GM21825 (cell line): ENCODE results near the gene NAPA.

Experiments
- ATAC-seq: cut with Tn5 transposase; IDR thresholded peaks from one replicate; pipeline ENCODE4 v1.9.1; 2021; ENCODE audit warnings: mild to moderate bottlenecking, moderate library complexity; ENCODE audit not compliant: unreplicated experiment

The NAPA gene

DNA sequence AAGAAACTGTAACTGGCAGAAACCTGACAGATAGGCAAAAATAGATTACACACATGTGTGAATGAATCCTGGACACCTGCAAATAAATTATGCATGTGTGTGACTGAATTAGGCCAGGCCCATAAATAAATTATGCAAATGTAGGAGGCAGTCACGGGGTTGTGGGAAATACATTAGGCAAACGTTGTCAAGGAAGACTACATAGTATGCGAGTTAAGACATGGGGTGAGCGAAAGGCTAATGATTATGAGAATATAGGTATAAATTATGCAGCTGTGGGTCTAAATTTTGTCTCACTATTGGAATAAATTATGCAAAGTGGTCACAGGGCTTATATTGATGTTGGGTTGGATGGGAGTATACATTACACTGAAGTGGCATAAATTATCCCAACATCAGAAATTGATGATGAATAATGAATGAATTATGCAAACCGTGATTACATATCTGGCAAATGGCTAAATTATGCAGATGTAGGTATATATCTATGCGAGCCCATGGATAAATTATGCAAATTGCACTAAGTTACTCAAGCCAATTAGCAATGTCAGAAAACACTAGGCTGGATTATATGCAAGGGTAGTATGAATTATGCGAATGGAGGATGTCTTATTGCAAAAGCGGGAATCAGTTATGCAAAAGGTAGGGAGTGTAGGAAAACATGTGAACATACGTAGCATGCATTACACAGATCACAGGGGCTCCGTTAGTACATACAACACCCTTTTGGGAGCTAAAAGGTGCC is 50.0 kb downstream of the NAPA start:
- ATAC-seq: no peak

DNA sequence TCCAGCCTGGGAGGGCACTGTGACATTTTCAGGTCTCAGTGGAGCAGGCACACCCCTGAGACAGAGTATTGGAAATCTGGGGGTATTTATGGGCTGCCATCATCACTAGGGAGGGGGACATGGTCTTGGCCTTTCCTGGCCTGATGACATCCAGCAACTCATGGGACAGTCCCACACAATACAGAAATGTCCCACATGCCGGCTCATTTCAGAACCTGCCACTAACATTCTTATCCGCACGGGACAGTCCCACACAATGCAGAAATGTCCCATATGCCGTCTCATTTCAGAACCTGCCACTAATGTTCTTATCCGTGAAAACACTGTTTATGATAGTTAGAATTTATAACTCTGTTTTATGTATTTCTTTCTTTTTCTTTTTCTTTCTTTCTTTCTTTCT is 53.0 kb downstream of the NAPA start:
- ATAC-seq: no peak

- no peak for ATAC-seq
Measured at GRCh38 chr19:47459477-47459876, 55.4 kb downstream of the NAPA start.

- ATAC-seq: no peak
Measured at GRCh38 chr19:47458672-47459071, 56.2 kb downstream of the NAPA start.

DNA sequence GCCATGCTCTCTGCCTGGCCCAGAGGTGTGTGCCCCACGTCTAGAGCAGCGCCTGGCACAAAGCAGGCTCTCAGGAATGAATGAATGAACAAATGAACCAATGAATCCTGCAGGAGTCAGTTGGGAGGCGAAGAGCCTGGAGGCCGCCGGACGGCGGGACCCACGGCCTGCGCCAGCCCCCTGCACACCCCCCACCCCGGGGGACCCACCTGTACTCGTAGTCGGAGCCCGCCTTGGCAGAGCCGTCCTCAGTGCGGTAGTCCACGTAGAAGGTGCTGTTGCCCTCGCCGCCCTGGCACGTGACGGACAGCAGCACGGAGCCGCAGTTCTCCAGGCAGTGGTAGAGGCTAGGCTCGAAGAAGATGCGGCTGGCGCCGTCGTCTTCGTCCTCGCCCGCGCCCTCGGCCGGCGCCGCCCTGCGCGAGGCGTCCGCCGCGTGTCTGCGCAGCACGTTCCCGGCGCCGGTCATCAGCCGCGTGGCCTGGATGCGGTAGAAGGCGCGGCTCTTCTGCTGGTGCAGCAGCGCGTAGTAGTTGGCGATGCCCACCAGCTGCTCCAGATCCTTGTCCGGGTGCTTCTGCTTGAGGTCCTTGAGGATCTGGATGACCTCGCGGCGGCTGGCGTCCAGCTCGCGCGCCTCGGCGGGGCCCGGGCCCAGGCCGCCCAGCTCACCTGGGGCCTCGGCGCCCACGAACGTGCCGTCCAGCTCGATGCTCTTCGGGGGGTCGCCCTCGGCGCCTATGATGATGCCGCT is 58.0 kb downstream of the NAPA start:
- ATAC-seq: no peak

DNA sequence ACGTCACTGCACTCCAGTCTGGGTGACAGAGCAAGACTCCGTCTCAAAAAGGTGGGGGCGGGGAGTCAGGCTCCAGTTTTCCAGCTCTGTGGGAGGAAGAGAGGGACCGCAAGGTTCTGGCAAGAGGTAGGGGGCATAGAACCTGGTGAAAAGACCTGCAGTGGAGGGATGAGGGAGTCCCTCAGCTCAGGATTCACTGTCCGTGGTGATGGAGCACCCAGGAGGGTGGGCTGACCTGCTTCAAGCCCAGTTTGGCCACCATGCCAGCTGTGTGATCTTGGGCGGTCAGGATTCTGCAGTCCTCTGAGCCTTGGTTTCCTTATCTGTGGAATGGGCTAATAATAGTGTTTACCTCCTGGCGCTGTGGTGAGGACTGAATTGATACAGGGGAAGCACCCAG is 64.4 kb downstream of the NAPA start:
- no peak for ATAC-seq

DNA sequence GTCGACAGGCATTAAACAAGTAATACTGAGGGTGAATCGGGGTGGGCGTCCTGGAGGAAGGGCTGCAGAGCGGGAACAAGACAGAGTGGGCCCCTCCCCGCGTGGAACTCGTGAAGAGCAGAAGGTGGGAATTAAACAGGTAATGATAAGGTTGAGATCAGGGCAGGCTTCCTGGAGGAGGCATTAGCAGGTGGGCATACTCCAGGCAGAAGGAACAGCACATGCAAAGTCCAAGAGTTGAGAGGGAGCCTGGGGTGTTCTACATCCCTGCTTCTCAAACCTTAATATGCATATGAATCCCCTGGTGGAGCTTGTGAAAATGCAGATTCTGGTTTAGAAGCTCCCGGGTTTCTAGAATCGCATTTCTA is 66.5 kb downstream of the NAPA start:
- no peak for ATAC-seq

GRCh38 chr19:47447470-47448359 is 67.1 kb downstream of the NAPA start:
- ATAC-seq: no peak

- no peak for ATAC-seq
Measured at GRCh38 chr19:47446534-47447469, 68.1 kb downstream of the NAPA start.

- no peak for ATAC-seq
Measured at GRCh38 chr19:47445937-47446402, 68.9 kb downstream of the NAPA start.

DNA sequence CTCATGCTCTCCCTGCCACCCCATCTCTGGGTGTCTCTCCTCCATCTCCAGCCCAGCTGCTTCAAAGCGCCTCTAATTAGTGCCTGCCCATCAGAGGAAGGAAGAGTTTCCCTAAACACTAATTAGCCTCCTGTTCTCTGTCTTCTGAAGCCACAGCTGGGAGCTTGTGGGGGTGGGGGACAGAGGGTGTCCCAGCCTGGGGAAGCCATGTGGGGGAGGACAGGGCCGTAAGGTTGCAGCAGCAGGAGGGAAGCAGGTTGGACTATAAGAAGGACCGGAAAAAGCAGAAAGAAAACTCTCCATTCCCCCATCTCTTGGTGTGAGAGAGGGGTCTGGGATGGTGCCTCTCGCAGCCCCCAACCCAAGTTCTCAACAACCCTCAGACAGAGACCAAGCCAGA is 69.3 kb downstream of the NAPA start:
- ATAC-seq: no peak

DNA sequence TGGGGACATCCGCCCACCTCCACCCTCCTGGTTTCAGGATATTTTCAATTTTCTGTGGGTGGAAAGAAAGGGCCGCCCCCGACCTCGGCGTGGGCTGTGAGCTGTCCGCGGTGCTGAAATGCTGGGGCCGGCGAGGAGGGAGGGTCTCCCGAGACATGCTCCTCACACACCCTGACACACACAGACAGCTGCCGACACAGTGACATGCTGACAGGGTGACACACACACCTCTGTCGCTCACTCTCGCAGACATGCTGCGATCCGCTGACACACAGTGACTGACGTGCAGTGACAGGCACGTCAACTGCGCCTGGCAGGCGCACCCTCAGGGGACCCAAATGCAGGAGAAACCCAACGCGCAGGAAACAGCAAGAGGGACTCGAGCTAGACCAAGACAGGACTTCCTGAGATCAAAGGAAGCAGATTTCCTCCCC is 70.5 kb downstream of the NAPA start:
- ATAC-seq: no peak

- ATAC-seq: no peak
Measured at GRCh38 chr19:47443331-47443730, 71.5 kb downstream of the NAPA start.

- ATAC-seq: no peak
Measured at GRCh38 chr19:47438793-47439220, 76.1 kb downstream of the NAPA start.
